K562 (cell line): ENCODE measurements around the gene COPS4. TPM values are rescaled to one million over a fixed set of nuclear protein-coding genes. Genes with fewer than 3 reads are reported as not detected.

Experiments used
- AFF1 ChIP-seq, 2 experiments: fragments of 450-650 bp; IDR thresholded peaks; 2 replicates each; pipeline ENCODE4 v1.6.1; 2018; ENCODE audit warnings: mild to moderate bottlenecking in 2 of 2, low read depth in 1 of 2; ENCODE audit not compliant: partially characterized antibody in 2 of 2
- BACH1 ChIP-seq: fragments of 200-800 bp; sonication (Bioruptor generic); IDR thresholded peaks from 2 replicates; pipeline ENCODE4 v1.6.1; 2016; ENCODE audit warnings: missing genetic modification characterization, missing compliant biosample characterization
- CEBPB ChIP-seq: fragments of 450-650 bp; IDR thresholded peaks from 2 replicates; pipeline ENCODE4 v1.6.1; 2016; ENCODE audit warnings: missing genetic modification characterization, missing compliant biosample characterization
- CREBBP ChIP-seq: IDR thresholded peaks from one replicate; pipeline ENCODE4 v1.6.1; 2012; ENCODE audit warnings: low read depth, mild to moderate bottlenecking, control low read depth, inconsistent platforms, low read length
- DLX4 ChIP-seq: fragments of 250-450 bp; sonication (Bioruptor Pico); IDR thresholded peaks from 2 replicates; pipeline ENCODE4 v1.6.1; 2021; ENCODE audit warnings: mild to moderate bottlenecking
- FOSL1 ChIP-seq: fragments of 200-800 bp; sonication (Bioruptor generic); conservative IDR thresholded peaks from 2 replicates; pipeline ENCODE4 v1.6.1; 2016; ENCODE audit warnings: missing genetic modification characterization, missing compliant biosample characterization
- FOXJ3 ChIP-seq: sonication (generic); formaldehyde crosslinking; IDR thresholded peaks from 2 replicates; pipeline ENCODE4 v1.4.0; 2020; ENCODE audit warnings: mild to moderate bottlenecking, missing genetic modification reagents
- GATAD2B ChIP-seq: fragments of 450-650 bp; IDR thresholded peaks from 2 replicates; pipeline ENCODE4 v1.6.1; 2017; ENCODE audit warnings: mild to moderate bottlenecking, borderline replicate concordance
- HDAC3 ChIP-seq: fragments of 450-650 bp; IDR thresholded peaks from 2 replicates; pipeline ENCODE4 v1.6.1; 2018; ENCODE audit warnings: borderline replicate concordance, mild to moderate bottlenecking, moderate library complexity; ENCODE audit not compliant: partially characterized antibody
- ILF3 ChIP-seq: fragments of 450-650 bp; IDR thresholded peaks from 2 replicates; pipeline ENCODE4 v1.6.1; 2018; ENCODE audit warnings: antibody characterized with exemption, mild to moderate bottlenecking, moderate library complexity, borderline replicate concordance
- KDM1A ChIP-seq, 2 experiments: fragments of 450-650 bp; IDR thresholded peaks; 2 replicates each; pipeline ENCODE4 v1.6.1; 2016; ENCODE audit warnings: mild to moderate bottlenecking in 2 of 2
- POLR2H ChIP-seq: IDR thresholded peaks from 2 replicates; pipeline ENCODE4 v1.6.1; 2016; ENCODE audit warnings: missing genetic modification characterization, low read depth, mild to moderate bottlenecking, control low read depth, missing compliant biosample characterization, moderate library complexity
- SMARCC2 ChIP-seq: fragments of 450-650 bp; IDR thresholded peaks from 2 replicates; pipeline ENCODE4 v1.6.1; 2017; ENCODE audit warnings: antibody characterized with exemption, moderate library complexity, mild to moderate bottlenecking, low read depth
- SOX6 ChIP-seq: fragments of 450-650 bp; IDR thresholded peaks from 2 replicates; pipeline ENCODE4 v1.6.1; 2014; ENCODE audit warnings: mild to moderate bottlenecking
- ZNF318 ChIP-seq, 2 experiments: fragments of 450-650 bp; IDR thresholded peaks; 2 replicates each; pipeline ENCODE4 v1.6.1; 2016; ENCODE audit warnings: mild to moderate bottlenecking in 2 of 2, borderline replicate concordance in 1 of 2, low read depth in 1 of 2, moderate library complexity in 1 of 2
- polyA plus RNA-seq, 8 experiments: library from polyadenylated mRNA; depleted of rRNA in 4 of 8; stranded (reverse) in 5 of 8; unstranded in 3 of 8; fragments of >200 nt; fragmentation: Nextera tagmentation in 2 of 8; fragmentation: Illumina TruSeq in 1 of 8; extraction: Ambion mirVana in 2 of 8; extraction: Trizol in 1 of 8; gene quantifications; 2 replicates each; pipeline versions ENCODE4 v1.2.1 to v1.2.3, GENCODE V29; 2011 to 2014; ENCODE audit warnings: inconsistent platforms in 1 of 8, missing spikeins in 1 of 8
- total RNA-seq, 7 experiments: library from RNA; depleted of rRNA in 6 of 7; stranded (reverse); fragments of >200 nt in 6 of 7; fragmentation: Illumina TruSeq in 2 of 7; extraction: Trizol in 2 of 7; gene quantifications; 2 replicates each; pipeline versions ENCODE4 v1.2.1 to v1.2.3, GENCODE V29; 2011 to 2021; ENCODE audit warnings: low replicate concordance in 1 of 7

COPS4 gene
- total and polyA plus RNA-seq, 9 of the 15 experiments (the other 6 are each of a cell fraction or from before 2014, with no cell fraction given) = 44.7 to 180 (median 70.9) TPM

- peak in 1 of 2 experiments; percentile 93; a peak in 1 of 4 replicates for TF ChIP-seq ZNF318 (IDR thresholded peaks at IDR 0.05; ENCODE audit: borderline replicate concordance in 1 of 2, low read depth in 1 of 2)
- 0 out of 4 replicates have a peak, but pooled peaks of 1 of the 2 experiments have one; percentile 17 for TF ChIP-seq KDM1A (IDR thresholded peaks at IDR 0.05)
- TF ChIP-seq SMARCC2 = 0 out of 2 replicates have a peak, but pooled peaks have one; percentile 74
- peak; percentile 20; the same call in 1 of the 2 replicates for TF ChIP-seq BACH1
- TF ChIP-seq CREBBP = no peak
- TF ChIP-seq AFF1 (IDR thresholded peaks at IDR 0.05; ENCODE audit: low read depth in 1 of 2, partially characterized antibody in 2 of 2) = peak in 1 of 2 experiments; percentile 63
- peak; percentile 57 for TF ChIP-seq FOSL1
- 0 out of 2 replicates have a peak, but pooled peaks have one; percentile 40 for TF ChIP-seq GATAD2B
- TF ChIP-seq ILF3 = 0 out of 2 replicates have a peak, but pooled peaks have one; percentile 52
- TF ChIP-seq FOXJ3 = no peak
- peak; percentile 47 for TF ChIP-seq HDAC3
- TF ChIP-seq CEBPB = peak; percentile 77
- TF ChIP-seq DLX4 (CRISPR knock-in tag) = no peak
- peak; percentile 84 for TF ChIP-seq POLR2H (tag)
- peak; percentile 6; the same call in 1 of the 2 replicates for TF ChIP-seq SOX6
Observed at GRCh38 chr4:83013420-83013867, 21.5 kb upstream of the COPS4 start (continued).
